ENCODE measurements around the gene MOB1A. TPM values are rescaled to one million over a fixed set of nuclear protein-coding genes. Genes with fewer than 3 reads are reported as not detected.

MOB1A gene
- total and polyA plus RNA-seq, 2 of the 13 experiments (the other 11 are each of a cell fraction or from before 2014, with no cell fraction given): 48.2 to 139 TPM

- TF ChIP-seq ZFP91 (CRISPR knock-in tag; IDR thresholded peaks at IDR 0.05; ENCODE audit: borderline replicate concordance): peak; percentile 94; the same call in 1 of the 2 replicates
- peak; percentile 76 for TF ChIP-seq SP2 (CRISPR knock-in tag; IDR thresholded peaks at IDR 0.05)
- peak; percentile 98 for TF ChIP-seq ZFP82 (CRISPR knock-in tag; IDR thresholded peaks at IDR 0.05; ENCODE audit: borderline replicate concordance)
- TF ChIP-seq KLF13 (CRISPR knock-in tag; IDR thresholded peaks at IDR 0.05): 0 out of 2 replicates have a peak, but pooled peaks have one; percentile 58
- 0 out of 2 replicates have a peak, but pooled peaks have one; percentile 61 for TF ChIP-seq ZNF543 (CRISPR knock-in tag; IDR thresholded peaks at IDR 0.05)
- TF ChIP-seq HMGXB4 (CRISPR knock-in tag; IDR thresholded peaks at IDR 0.05; ENCODE audit: borderline replicate concordance in 1 of 2, low read depth in 1 of 2): peak; percentile 84 to 92; a peak in 3 of 4 replicates
- no peak for TF ChIP-seq ZNF318 (CRISPR knock-in tag; IDR thresholded peaks at IDR 0.05)
- no peak; the same call in 1 of the 2 replicates for TF ChIP-seq CHCHD3 (CRISPR knock-in tag; IDR thresholded peaks at IDR 0.05)
- peak; percentile 92; the same call in 1 of the 2 replicates for TF ChIP-seq BCL3 (CRISPR knock-in tag; IDR thresholded peaks at IDR 0.05)
- TF ChIP-seq BCL6 (CRISPR knock-in tag; IDR thresholded peaks at IDR 0.05): peak; percentile 44; the same call in 1 of the 2 replicates
- 0 out of 2 replicates have a peak, but pooled peaks have one; percentile 31 for TF ChIP-seq ZFP36L1 (CRISPR knock-in tag; IDR thresholded peaks at IDR 0.05)
- TF ChIP-seq SIN3A (IDR thresholded peaks at IDR 0.05; ENCODE audit: borderline replicate concordance, low read depth, low read length): peak; percentile 93; the same call in 1 of the 2 replicates
- no peak for TF ChIP-seq FOXA1 (IDR thresholded peaks at IDR 0.05)
- TF ChIP-seq FOXA1 (CRISPR knock-in tag; IDR thresholded peaks at IDR 0.05): peak; percentile 4; the same call in 1 of the 2 replicates
Observed at GRCh38 chr2:74178211-74179062, at the start of gene MOB1A (continued).
